Measurements from ENCODE around the gene STRN4. TPM values are rescaled to one million over a fixed set of nuclear protein-coding genes. Genes with fewer than 3 reads are reported as not detected.

The STRN4 gene
- total RNA-seq, 1 experiment from 2014 or later, result 143 TPM

GRCh38 chr19:46725036-46725820 is 21.0 kb downstream of the STRN4 start:
- no peak overlapping the region for H2BK20ac ChIP-seq (ENCODE audit: low read depth, low read length, poor library complexity, severe bottlenecking)
- no peak overlapping the region for H4K91ac ChIP-seq (ENCODE audit: insufficient read length, low read depth, low read length)
- H3K79me1 ChIP-seq (ENCODE audit: insufficient read depth, low read depth, low read length, poor library complexity, severe bottlenecking), result no peaks in the 10 kb centered on the region
- no peak overlapping the region for H3K23ac ChIP-seq (ENCODE audit: insufficient read length, low read depth, low read length)
- H3K79me2 ChIP-seq (ENCODE audit: insufficient read depth, low read length), result no peaks in the 10 kb centered on the region
- H3K27me3 ChIP-seq (ENCODE audit: insufficient read depth, low read length), result no peaks in the 10 kb centered on the region
- Mint-ChIP-seq H3K36me3 (ENCODE audit: insufficient read depth in 1 of 3, low read depth in 3 of 3) (peaks cover 45 to 86% (median 83%) of the 10 kb centered on the region in 3 experiments), H3K27me3 (ENCODE audit: low read depth) (no peaks in the 10 kb centered on the region; the same call in 1 of the 2 replicates), H3K27ac (peak overlapping the region in 1 of 3 experiments; percentile 94; a peak in 2 of 7 replicates), H3K4me1 (peaks cover 14 to 27% of the 10 kb centered on the region in 2 experiments), H3K9me3 (no peaks in the 10 kb centered on the region), H3K4me3 (no peak overlapping the region)
- no peak for DNase-seq
- H3K27ac ChIP-seq (ENCODE audit: insufficient read length, low read depth, low read length), result no peak overlapping the region
- H3K14ac ChIP-seq (ENCODE audit: insufficient read depth, low read length), result no peak overlapping the region
- no peak overlapping the region for H4K8ac ChIP-seq (replicated peaks; ENCODE audit: insufficient read length, low read depth, low read length)
- H3K4me1 ChIP-seq (ENCODE audit: insufficient read depth, low read length), result no peaks in the 10 kb centered on the region
- no peak overlapping the region for H2BK5ac ChIP-seq (ENCODE audit: insufficient read length, low read length)
- no peaks in the 10 kb centered on the region for H4K20me1 ChIP-seq (ENCODE audit: control insufficient read depth, insufficient read depth, insufficient read length)
- H2AFZ ChIP-seq (ENCODE audit: low read length), result no peak overlapping the region
- no peak overlapping the region for H3K9ac ChIP-seq (ENCODE audit: extremely low read depth, insufficient read length, low read length)
- H4K5ac ChIP-seq (ENCODE audit: insufficient read length, low read depth, low read length), result no peak overlapping the region
- H3K56ac ChIP-seq (ENCODE audit: insufficient read length, low read depth, low read length), result no peak overlapping the region
- H3K4ac ChIP-seq (ENCODE audit: low read depth, low read length), result no peak overlapping the region
- TF ChIP-seq CTCF (conservative IDR thresholded peaks at IDR 0.05), result no peak
- H3K18ac ChIP-seq (ENCODE audit: insufficient read length, low read depth, low read length), result no peak overlapping the region
- no peak overlapping the region for H3K4me2 ChIP-seq (ENCODE audit: insufficient read depth, insufficient read length, low read length)
- no peak overlapping the region for H2BK120ac ChIP-seq (ENCODE audit: low read depth, low read length, poor library complexity, severe bottlenecking)
- no peaks in the 10 kb centered on the region for H3K9me3 ChIP-seq (ENCODE audit: control insufficient read depth, low read depth, low read length)
- H3T11ph ChIP-seq (ENCODE audit: low read length), result no peak overlapping the region
- no peak overlapping the region for H2BK12ac ChIP-seq (ENCODE audit: insufficient read length, low read depth, low read length)
- no CpG with 5 or more reads among the region's 26 CpGs for WGBS (ENCODE audit: extremely low coverage, insufficient read length, low lambda C conversion rate)
- no peak overlapping the region for H2BK15ac ChIP-seq (ENCODE audit: low read depth, low read length)
- H2AK5ac ChIP-seq (ENCODE audit: insufficient read length, low read length), result no peak overlapping the region
- H3K23me2 ChIP-seq (ENCODE audit: insufficient read length, low read depth, low read length, poor library complexity, severe bottlenecking), result no peaks in the 10 kb centered on the region
